NB4 (cell line): ENCODE data around the gene NKX3-2.

Source experiments
- DNase-seq: peaks from one replicate; pipeline ENCODE4 v3.0.0; 2010; ENCODE audit warnings: low read depth
- H3K4me3 ChIP-seq: one replicate; pipeline ENCODE4 v1.5.1; 2011; ENCODE audit warnings: mild to moderate bottlenecking, low read depth, low read length, moderate library complexity
- MYC ChIP-seq: IDR thresholded peaks from 2 replicates; pipeline ENCODE4 v1.6.1; 2011; ENCODE audit warnings: low read depth, low read length
- POLR2A ChIP-seq: IDR thresholded peaks from 2 replicates; pipeline ENCODE4 v1.6.1; 2011; ENCODE audit warnings: mild to moderate bottlenecking; ENCODE audit not compliant: insufficient read length; ENCODE audit errors: extremely low read depth
- TF ChIP-seq, protein P1 (sequence below): IDR thresholded peaks from one replicate; pipeline ENCODE4 v1.5.1; 2012; ENCODE audit warnings: low read depth, low read length
- TF ChIP-seq, protein P2 (sequence below): IDR thresholded peaks from 2 replicates; pipeline ENCODE4 v1.6.1; 2011; ENCODE audit warnings: low read depth, low read length

Gene NKX3-2

DNA sequence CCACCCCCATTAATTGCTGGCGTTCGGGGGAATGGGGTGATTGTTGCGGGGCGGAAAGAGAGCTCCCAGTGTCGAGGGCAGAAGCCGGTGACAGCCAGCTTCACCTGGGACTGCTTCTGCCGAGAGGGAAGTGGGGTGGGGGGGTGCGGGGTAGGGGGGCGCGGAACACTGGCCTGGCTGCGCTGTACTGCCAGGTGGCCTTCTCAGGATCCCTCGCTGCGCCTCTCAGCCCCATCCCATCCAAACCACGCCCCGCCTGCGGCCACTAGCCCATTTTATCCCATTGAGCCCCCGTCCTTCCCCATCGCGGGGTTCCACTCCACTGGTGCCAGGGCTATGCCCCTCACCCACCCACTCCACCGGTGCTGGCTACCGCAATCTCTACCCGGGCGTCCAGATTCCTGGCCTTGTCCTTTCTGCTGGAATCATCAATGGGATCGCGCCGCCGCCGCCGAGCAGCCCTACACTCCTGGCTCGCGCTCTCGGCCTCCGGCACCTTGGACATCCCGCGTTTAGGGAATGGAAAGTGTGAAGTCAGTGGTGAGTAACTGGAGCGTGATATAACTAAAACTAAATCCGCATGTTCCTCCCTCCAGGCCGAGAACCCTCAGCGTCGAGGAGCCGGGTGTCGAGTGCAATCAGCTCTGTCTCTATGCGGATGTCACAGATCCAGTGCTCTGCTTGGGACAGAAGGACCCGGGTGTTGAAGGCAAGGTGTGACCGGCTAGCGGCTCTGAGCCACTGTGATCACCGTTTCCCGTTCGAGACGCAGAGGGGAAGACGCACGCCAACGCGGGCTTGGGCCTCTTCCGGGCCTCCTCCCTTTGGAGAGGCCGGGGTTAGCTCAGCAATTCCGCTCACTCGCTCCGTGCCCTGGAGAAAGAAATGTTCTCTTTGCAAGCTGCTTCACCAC, 20.5 kb downstream of the NKX3-2 start:
- H3K4me3 ChIP-seq: no peak overlapping the region
- no peak for TF ChIP-seq MYC
- TF ChIP-seq, protein P1, sequence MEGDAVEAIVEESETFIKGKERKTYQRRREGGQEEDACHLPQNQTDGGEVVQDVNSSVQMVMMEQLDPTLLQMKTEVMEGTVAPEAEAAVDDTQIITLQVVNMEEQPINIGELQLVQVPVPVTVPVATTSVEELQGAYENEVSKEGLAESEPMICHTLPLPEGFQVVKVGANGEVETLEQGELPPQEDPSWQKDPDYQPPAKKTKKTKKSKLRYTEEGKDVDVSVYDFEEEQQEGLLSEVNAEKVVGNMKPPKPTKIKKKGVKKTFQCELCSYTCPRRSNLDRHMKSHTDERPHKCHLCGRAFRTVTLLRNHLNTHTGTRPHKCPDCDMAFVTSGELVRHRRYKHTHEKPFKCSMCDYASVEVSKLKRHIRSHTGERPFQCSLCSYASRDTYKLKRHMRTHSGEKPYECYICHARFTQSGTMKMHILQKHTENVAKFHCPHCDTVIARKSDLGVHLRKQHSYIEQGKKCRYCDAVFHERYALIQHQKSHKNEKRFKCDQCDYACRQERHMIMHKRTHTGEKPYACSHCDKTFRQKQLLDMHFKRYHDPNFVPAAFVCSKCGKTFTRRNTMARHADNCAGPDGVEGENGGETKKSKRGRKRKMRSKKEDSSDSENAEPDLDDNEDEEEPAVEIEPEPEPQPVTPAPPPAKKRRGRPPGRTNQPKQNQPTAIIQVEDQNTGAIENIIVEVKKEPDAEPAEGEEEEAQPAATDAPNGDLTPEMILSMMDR: no peak
- no peak for TF ChIP-seq POLR2A
- TF ChIP-seq, protein P2, sequence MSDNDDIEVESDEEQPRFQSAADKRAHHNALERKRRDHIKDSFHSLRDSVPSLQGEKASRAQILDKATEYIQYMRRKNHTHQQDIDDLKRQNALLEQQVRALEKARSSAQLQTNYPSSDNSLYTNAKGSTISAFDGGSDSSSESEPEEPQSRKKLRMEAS: no peak
- no peak for DNase-seq

DNA sequence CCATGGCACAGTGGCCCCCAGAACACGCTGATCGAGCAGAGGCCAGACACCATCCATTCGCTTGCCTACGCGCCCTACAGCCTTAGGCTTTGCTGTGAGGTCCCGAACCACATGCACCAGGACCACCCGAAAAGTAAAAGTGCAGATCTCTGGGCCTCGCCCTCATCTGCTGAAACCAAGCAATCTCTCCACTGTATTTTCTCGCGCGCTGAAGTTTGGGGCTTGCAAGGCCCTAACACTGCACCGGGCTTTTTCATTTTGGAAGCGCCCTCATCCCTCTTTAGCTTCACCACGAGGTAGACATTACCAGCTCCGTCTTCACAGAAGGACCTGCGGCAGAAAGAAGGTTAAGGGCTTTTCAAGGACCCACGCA, 21.2 kb downstream of the NKX3-2 start:
- no peak for TF ChIP-seq MYC
- TF ChIP-seq, protein P2: no peak
- no peak for DNase-seq
- no peak overlapping the region for H3K4me3 ChIP-seq

DNA sequence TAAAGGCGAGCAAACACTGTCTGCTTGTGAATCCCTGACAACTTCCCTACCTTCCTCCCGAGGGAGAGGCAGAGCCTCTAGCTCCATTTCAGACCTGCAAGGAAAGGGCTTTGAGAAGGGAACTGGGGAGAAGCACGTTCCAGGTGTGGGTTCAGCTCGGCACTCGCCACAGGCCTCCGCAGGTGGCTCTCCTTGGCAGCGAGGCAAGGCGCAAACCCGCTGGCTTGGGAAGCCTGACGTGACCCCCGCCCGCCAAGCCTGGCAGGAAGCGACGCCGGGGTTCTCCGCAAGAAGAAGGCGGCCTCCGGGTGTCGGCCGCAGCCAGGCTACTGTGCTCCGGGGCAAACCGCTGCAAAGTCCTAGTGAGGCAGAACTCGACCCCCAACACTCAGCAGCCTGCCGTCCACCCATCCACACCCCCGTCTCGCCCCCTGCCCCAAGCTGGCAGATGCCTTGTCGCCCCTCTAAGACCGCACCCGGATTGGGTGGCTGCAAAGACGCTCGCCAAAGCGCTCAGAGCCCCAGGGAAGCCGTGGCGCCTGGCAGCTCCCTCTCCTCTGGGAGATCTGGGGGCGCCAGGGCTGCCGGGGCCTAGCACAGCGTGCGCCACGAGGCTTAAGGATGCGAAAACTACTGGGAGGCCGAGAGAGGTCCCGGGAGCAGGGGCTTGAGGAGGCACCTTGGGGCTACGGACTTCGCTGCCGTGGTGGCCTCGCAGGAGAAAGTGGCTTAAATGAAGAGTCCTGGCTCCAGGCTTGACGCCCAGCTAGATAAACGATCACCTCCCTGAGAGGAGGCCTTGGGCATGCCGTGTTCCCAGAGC, 21.8 kb downstream of the NKX3-2 start:
- no peak overlapping the region for H3K4me3 ChIP-seq
- DNase-seq: no peak
- TF ChIP-seq, protein P2: no peak
- TF ChIP-seq, protein P1: no peak
- no peak for TF ChIP-seq MYC
- no peak for TF ChIP-seq POLR2A

DNA sequence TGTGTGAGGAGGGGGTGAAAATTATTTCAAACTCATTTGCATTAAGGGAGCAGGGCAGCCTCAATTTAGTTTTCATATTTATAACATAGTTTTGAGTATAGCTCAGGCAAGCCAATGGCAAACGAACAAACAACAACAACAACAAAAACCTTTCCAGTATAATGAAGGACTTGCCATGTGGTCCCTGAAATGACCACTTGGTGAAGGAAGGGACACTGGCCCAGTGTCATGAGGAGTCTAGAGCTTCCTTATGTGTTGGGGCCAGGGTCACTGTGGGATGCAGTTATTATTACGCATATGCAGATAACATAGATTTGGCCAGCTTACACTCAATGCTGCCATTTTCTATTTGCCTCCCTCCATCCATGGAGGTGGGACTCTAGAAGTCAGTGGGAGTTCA, 23.3 kb downstream of the NKX3-2 start:
- no peak for DNase-seq
- H3K4me3 ChIP-seq: no peak overlapping the region
- no peak for TF ChIP-seq MYC
- TF ChIP-seq POLR2A: no peak
- TF ChIP-seq, protein P1: no peak
- TF ChIP-seq, protein P2: no peak

DNA sequence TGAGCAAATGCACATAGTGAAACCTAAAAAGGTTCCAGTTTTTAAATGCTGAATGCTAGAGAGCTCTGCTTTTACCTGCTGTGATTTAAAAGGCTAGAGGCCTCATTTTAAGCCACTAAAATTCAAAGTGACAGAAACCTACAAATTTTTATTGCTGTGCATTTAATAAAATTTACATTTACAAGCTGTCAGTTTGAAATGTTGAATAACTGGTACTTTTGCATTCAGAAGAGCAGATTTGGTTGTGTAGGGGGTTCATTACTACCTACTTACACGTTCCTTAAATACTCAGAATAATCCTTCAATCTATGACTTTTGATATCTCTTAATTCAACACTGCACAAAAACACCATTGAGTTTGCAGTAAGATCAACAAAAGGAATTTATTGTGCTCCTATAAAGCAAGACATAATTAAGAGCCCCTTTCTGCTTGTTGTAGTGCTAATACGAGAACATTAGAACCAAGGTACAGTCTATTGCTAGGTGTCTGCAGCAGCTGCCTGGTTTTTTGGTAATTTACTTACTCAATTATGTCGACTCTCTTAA, 27.9 kb downstream of the NKX3-2 start:
- DNase-seq: no peak

More for the DNA sequence above, 27.9 kb downstream of the NKX3-2 start:
- no peak for TF ChIP-seq POLR2A
- TF ChIP-seq, protein P1: no peak
- TF ChIP-seq, protein P2: no peak
- no peak for TF ChIP-seq MYC
- H3K4me3 ChIP-seq: no peak overlapping the region
